Stimulated activated CD8-positive, alpha-beta memory T cell treated with anti-CD3 and anti-CD28 coated beads, Interleukin-4, amount 100 ng/mL, for 1 hour (primary cell): ENCODE measurements around the gene MRPS22.

Experiments
- DNase-seq, 2 donors: peaks; one replicate each; pipeline ENCODE4 v3.0.0-alpha.2; 2020; ENCODE audit warnings: low read depth in 2 of 2, low spot score in 1 of 2

Gene MRPS22

GRCh38 chr3:139311557-139311956, 32.3 kb upstream of the MRPS22 start:
- no peak for DNase-seq

- no peak for DNase-seq
Measured at GRCh38 chr3:139312416-139312815, 31.4 kb upstream of the MRPS22 start.

- DNase-seq: no peak
Measured at GRCh38 chr3:139312959-139313358, 30.9 kb upstream of the MRPS22 start.

GRCh38 chr3:139313921-139314320, 29.9 kb upstream of the MRPS22 start:
- no peak for DNase-seq

GRCh38 chr3:139317215-139317614, 26.6 kb upstream of the MRPS22 start:
- DNase-seq: no peak

GRCh38 chr3:139317660-139318430, 26.0 kb upstream of the MRPS22 start:
- no peak for DNase-seq

- no peak for DNase-seq
Measured at GRCh38 chr3:139318431-139318816, 25.4 kb upstream of the MRPS22 start.

GRCh38 chr3:139318826-139319225, 25.0 kb upstream of the MRPS22 start:
- no peak for DNase-seq

- DNase-seq: no peak
Measured at GRCh38 chr3:139319428-139320402, 24.1 kb upstream of the MRPS22 start.

GRCh38 chr3:139320551-139321309, 23.1 kb upstream of the MRPS22 start:
- no peak for DNase-seq

- DNase-seq: no peak
Measured at GRCh38 chr3:139322346-139322745, 21.5 kb upstream of the MRPS22 start.

GRCh38 chr3:139323146-139323545, 20.7 kb upstream of the MRPS22 start:
- DNase-seq: no peak

- no peak for DNase-seq
Measured at GRCh38 chr3:139324456-139324855, 19.4 kb upstream of the MRPS22 start.

- no peak for DNase-seq
Measured at GRCh38 chr3:139325551-139325950, 18.3 kb upstream of the MRPS22 start.

- DNase-seq: no peak
Measured at GRCh38 chr3:139326131-139326530, 17.7 kb upstream of the MRPS22 start.

- DNase-seq: no peak
Measured at GRCh38 chr3:139326707-139327106, 17.1 kb upstream of the MRPS22 start.

GRCh38 chr3:139327231-139327630, 16.6 kb upstream of the MRPS22 start:
- no peak for DNase-seq

GRCh38 chr3:139327861-139328260, 16.0 kb upstream of the MRPS22 start:
- no peak for DNase-seq

GRCh38 chr3:139328356-139328755, 15.5 kb upstream of the MRPS22 start:
- DNase-seq: no peak

GRCh38 chr3:139329364-139329850, 14.4 kb upstream of the MRPS22 start:
- peak; percentile 55 to 77 for DNase-seq

GRCh38 chr3:139332092-139332491, 11.7 kb upstream of the MRPS22 start:
- no peak for DNase-seq
